Stimulated activated CD4-positive, alpha-beta T cell treated with anti-CD3 and anti-CD28 coated beads, Interleukin-1b, Interleukin-23, amount 100 ng/mL, for 24 hours (primary cell): ENCODE results near the gene TMEM181.

Source experiments
- DNase-seq, 4 experiments: peaks; one replicate each; pipeline ENCODE4 v3.0.0-alpha.2; 2020; ENCODE audit warnings: low read depth in 4 of 4, low spot score in 1 of 4

TMEM181 gene

GRCh38 chr6:158561938-158562337 lies 2.0 kb downstream of the TMEM181 start:
- DNase-seq, result no peak

GRCh38 chr6:158564243-158565121 lies 4.6 kb downstream of the TMEM181 start:
- no peak for DNase-seq

GRCh38 chr6:158565122-158565429 lies 5.2 kb downstream of the TMEM181 start:
- DNase-seq, result no peak

- no peak for DNase-seq
These were observed 5.7 kb downstream of the TMEM181 start for GRCh38 chr6:158565482-158566040.

DNA sequence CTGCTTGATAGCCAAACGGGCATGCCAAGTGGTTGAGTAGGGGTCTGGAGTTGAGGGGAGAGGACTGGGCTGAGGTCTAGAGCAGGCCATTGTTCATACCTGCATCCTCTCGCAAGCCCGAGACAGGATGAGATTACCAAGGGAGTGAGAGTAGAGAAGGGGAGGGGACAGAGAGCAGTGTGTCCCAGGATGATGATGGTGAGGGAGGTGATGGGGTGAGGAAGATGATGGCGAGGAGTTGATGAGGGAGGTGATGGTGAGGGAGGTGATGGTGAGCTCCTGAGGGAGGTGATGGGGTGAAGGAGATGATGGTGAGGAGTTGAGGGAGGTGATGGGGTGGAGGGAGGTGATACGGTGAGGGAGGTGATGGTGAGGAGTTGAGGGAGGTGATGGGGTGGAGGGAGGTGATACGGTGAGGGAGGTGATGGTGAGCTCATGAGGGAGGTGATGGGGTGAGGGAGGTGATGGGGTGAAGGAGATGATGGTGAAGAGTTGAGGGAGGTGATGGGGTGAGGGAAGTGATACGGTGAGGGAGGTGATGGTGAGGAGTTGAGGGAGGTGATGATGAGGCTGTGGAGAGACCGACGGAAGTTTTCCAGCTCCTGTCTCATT lies 6.4 kb downstream of the TMEM181 start:
- no peak for DNase-seq

- no peak for DNase-seq
These were observed 7.3 kb downstream of the TMEM181 start for GRCh38 chr6:158567152-158567551.

GRCh38 chr6:158567871-158568401 lies 8.0 kb downstream of the TMEM181 start:
- DNase-seq, result no peak

- DNase-seq, result no peak
These were observed 8.7 kb downstream of the TMEM181 start for GRCh38 chr6:158568549-158568948.

- no peak for DNase-seq
These were observed 9.1 kb downstream of the TMEM181 start for GRCh38 chr6:158569036-158569435.

DNA sequence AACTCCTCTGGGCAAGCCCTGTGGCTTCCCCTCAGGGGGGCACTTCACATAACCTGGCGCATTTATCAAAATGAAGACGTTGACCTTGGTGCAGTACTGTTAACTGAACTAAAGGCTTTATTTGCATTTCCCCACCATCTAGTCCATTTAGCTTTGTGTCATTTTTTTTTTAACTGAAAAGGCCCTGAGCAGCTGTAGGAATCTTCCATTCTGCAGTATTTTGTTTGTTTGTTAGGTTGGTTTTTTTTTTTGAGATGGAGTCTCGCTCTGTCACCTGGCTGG lies 10.7 kb downstream of the TMEM181 start:
- no peak for DNase-seq

DNA sequence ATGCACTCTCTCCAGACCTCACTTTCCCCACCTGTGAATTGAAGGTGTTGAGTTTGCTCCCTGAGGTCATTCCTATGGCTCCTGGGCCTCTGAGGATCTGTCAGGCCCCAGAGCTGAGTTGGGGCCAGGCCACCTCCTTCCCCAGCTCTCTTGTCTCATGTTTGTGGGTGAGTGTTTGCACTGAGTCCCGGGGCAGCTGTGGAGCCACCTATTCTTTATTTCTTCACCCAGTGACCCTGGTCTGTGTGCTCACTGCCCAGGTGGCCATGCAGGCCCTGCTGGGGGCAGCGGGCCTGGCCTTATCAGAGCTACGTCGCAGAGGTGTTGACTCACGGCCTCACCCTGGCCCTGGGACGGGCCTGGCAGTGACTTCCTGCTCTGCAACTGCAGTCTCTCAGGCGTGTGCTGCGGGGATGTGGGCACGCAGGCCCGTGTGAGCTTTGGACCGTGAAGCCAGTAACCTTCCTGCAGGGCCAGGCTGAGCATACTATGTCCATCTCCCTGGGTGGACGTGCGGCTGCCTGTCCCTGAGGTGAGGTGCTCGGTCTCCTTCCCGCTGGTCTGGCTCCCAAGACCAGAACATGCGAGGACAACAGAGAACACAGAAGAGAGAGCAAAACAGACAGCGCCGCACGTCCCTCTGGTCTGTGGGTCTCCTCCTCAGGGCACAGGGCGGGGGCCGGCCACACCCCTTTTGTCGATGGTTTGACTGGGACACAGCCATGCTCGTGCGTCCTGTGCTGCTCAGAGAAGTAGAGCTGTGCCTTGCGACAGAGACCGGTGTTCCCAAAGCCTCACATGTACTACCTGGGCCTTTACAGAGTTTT lies 12.1 kb downstream of the TMEM181 start:
- DNase-seq, result no peak

GRCh38 chr6:158572653-158573541 lies 13.0 kb downstream of the TMEM181 start:
- no peak for DNase-seq

- DNase-seq, result no peak
These were observed 13.6 kb downstream of the TMEM181 start for GRCh38 chr6:158573542-158573931.

GRCh38 chr6:158574800-158575199 lies 14.9 kb downstream of the TMEM181 start:
- no peak for DNase-seq

DNA sequence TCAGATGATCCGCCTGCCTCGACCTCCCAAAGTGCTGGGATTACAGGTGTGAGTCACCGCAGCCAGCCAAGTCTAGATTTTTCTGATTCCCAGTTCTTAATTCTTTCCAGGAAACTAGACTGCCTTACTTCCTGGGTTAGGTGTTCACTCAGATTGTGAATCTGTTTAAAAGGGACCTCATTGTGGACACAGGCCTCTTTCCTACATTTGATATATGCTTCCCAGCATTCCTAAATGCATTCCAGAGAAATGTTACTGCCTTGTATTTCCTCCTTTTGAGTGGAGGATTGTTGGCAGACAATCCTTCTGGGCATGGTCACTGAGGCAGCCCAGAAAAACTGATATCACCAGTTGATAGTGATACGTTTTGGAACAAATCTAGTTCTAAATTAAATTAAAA lies 15.7 kb downstream of the TMEM181 start:
- no peak for DNase-seq

DNA sequence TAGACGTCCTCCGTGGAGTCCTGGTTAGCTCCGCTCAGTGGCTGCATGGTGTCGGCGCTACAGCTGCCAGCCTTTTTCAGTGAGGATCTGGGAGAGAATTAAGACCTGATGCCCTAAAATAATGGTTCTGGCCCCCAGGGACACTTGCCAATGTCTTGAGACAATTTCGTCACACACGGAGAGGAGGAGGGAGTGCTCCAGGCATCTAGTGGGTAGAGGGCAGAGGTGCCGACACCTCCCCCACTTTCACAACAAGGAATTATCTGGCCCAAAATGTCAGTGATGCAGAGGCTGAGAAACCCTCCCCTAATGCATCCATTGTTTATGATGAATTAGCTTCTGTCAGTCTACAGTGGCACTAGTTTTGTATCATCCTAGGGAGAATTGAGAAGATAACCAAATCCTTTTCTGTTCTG lies 24.4 kb downstream of the TMEM181 start:
- DNase-seq, result no peak

DNA sequence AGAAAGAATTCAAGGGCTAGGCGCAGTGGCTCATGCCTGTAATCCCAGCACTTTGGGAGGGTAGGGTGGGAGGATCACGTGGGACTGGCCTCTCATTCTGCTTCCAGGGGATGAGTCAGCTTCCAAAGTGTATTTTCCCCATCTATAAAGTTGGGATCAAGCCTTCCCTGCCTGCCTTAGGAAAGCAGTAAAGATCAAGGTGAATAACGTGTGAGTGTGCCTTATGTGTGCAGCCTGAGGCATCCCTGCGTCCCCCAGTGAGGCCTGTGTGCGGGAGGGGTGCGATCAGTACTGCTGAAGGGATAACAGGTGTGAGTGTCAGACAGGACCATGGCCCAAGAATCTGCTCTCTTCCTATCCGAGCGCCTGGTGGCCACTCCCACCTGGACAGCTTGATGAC lies 26.8 kb downstream of the TMEM181 start:
- DNase-seq, result no peak

DNA sequence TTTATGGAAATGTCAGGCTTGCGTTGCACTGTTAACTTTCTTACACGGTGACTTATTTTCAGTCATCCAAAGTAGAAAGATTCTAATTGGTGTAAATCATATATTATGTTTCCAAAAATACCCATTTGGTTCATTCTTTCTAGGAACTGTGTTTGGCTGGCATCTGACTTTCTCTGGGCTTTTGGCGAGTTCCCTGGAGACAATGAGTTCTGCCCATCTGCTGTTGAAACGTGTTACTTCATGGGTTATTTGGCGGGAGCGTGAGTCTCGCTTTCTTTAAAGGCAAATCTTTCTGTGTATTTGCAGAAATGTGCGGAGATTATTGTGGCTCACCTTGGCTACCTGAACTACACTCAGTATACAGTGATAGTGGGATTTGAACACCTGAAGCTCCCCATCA lies 29.5 kb downstream of the TMEM181 start:
- DNase-seq, result no peak

- DNase-seq, result no peak
These were observed 31.4 kb downstream of the TMEM181 start for GRCh38 chr6:158591134-158591809.

DNA sequence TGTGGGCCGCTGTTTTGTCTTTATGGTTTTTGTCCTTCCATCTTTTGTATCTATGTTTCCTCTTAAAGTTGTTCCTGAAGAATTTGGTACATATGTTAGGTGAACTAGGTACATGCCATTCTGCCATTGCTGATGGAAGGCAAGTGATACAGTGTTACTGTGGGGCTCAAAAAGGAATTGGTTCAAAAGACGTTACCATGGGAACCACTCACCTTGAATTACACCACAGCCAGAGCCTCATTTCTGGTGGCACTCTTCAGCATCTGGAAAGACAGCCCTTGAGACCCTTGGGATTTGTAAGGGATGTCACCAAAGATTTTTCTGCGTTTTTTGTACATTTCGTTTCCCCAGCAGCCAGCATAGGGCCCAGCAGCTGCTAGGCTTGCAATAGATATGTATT lies 31.9 kb downstream of the TMEM181 start:
- DNase-seq, result no peak
